NCI-H2227 (cell line): ENCODE results near the gene CERCAM.

ENCODE experiments used
- DNase-seq: peaks from one replicate; lab custom pipeline; 2025; ENCODE audit not compliant: unreplicated experiment; lab: John Stamatoyannopoulos, UW

The CERCAM gene

GRCh38 chr9:128456613-128457061 lies 36.0 kb downstream of the CERCAM start:
- DNase-seq: peak; percentile 78

- no peak for DNase-seq
Measured at GRCh38 chr9:128457207-128457606, 36.5 kb downstream of the CERCAM start.

GRCh38 chr9:128459011-128459410 lies 38.4 kb downstream of the CERCAM start:
- DNase-seq: no peak

- DNase-seq: no peak
Measured at GRCh38 chr9:128469070-128469469, 48.4 kb downstream of the CERCAM start.

- DNase-seq: no peak
Measured at GRCh38 chr9:128470560-128470959, 49.9 kb downstream of the CERCAM start.

- no peak for DNase-seq
Measured at GRCh38 chr9:128473104-128473503, 52.4 kb downstream of the CERCAM start.

- DNase-seq: no peak
Measured at GRCh38 chr9:128475867-128476266, 55.2 kb downstream of the CERCAM start.

- no peak for DNase-seq
Measured at GRCh38 chr9:128479262-128479661, 58.6 kb downstream of the CERCAM start.

- DNase-seq: no peak
Measured at GRCh38 chr9:128481561-128481960, 60.9 kb downstream of the CERCAM start.

- no peak for DNase-seq
Measured at GRCh38 chr9:128482186-128482585, 61.5 kb downstream of the CERCAM start.

GRCh38 chr9:128484686-128485413 lies 64.2 kb downstream of the CERCAM start:
- DNase-seq: no peak

- DNase-seq: no peak
Measured at GRCh38 chr9:128485414-128485855, 64.8 kb downstream of the CERCAM start.

- DNase-seq: no peak
Measured at GRCh38 chr9:128486201-128486600, 65.5 kb downstream of the CERCAM start.
